Measurements from ENCODE around the gene CCDC33. TPM values are rescaled to one million over a fixed set of nuclear protein-coding genes. Genes with fewer than 3 reads are reported as not detected.

CCDC33 gene
- total RNA-seq, 3 donors from 2014 or later = 0.22 TPM; not detected in 2

GRCh38 chr15:74327756-74328155 lies 91.6 kb downstream of the CCDC33 start:
- ATAC-seq = no peak
- Histone ChIP-seq H3K4me1 (ENCODE audit: low read depth) (no peaks in the 10 kb centered on the region), H3K36me3 (ENCODE audit: low read depth) (no peaks in the 10 kb centered on the region), H3K9me3 (no peaks in the 10 kb centered on the region), H3K4me3 (no peak overlapping the region)
- TF ChIP-seq CTCF (IDR thresholded peaks at IDR 0.05) = no peak
- DNase-seq = no peak
- intact Hi-C loops (cut with DNase I, micrococcal nuclease) = no loop called here

GRCh38 chr15:74328331-74329056 lies 92.4 kb downstream of the CCDC33 start:
- ATAC-seq (no peak), DNase-seq (peak in 1 of 3 donors; percentile 39)
- no peaks in the 10 kb centered on the region for H3K36me3 ChIP-seq (ENCODE audit: low read depth)
- intact Hi-C loops (cut with DNase I, micrococcal nuclease) = no loop called here
- H3K4me3 ChIP-seq = no peak overlapping the region
- TF ChIP-seq CTCF (IDR thresholded peaks at IDR 0.05) = no peak
- H3K4me1 ChIP-seq (ENCODE audit: low read depth) = no peaks in the 10 kb centered on the region
- H3K9me3 ChIP-seq = no peaks in the 10 kb centered on the region

DNA sequence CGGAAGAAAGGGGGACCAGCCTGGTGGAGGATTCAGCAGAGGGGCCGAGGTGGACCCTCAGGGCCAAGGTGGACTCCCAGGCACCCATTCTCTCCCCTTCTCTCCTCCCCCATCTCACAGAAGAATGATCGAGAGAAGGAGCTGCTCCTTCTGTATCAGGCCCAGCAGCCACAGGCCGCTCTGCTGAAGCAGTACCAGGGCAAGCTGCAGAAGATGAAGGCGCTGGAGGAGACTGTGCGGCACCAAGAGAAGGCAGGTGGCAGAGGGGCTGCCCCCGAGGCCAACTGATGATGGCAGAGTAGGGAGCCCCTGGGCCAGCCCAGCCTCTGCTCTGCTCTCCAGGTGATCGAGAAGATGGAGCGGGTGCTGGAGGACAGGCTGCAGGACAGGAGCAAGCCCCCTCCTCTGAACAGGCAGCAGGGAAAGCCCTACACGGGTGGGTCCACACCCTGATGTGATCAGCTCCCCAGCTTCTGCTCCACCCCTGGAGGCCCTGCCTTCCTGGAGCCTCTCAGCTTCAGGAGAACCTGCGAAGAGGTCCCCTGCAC lies 94.8 kb downstream of the CCDC33 start:
- no peak for ATAC-seq
- DNase-seq = no peak
- Histone ChIP-seq H3K4me1 (ENCODE audit: low read depth) (no peaks in the 10 kb centered on the region), H3K9me3 (no peaks in the 10 kb centered on the region), H3K36me3 (ENCODE audit: low read depth) (no peaks in the 10 kb centered on the region), H3K4me3 (no peak overlapping the region)
- TF ChIP-seq CTCF (IDR thresholded peaks at IDR 0.05) = no peak
- intact Hi-C loops (cut with DNase I, micrococcal nuclease) = no loop called here

DNA sequence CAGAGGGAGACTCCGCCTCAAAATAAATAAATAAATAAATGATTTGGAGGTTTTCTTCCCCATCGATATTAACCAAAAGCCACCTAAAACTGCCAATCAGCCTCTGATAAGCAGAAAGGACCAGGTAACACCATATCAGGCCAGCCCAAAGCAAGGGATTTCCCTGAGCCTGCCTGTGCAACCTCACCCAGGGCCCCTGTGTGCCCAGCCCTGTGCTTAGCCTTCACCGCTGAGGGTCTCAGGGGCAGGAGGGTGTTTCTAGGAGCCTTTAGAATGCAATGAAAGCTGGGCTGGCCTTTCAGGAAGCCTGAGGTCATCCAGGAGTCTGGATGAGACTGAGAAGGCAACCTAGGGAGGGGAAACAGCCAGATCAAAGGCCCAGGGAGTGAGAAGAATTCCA lies 95.9 kb downstream of the CCDC33 start:
- intact Hi-C loops (cut with DNase I, micrococcal nuclease) = no loop called here
- H3K9me3 ChIP-seq = no peaks in the 10 kb centered on the region
- no peak for ATAC-seq
- no peak overlapping the region for H3K4me3 ChIP-seq
- no peak for TF ChIP-seq CTCF (IDR thresholded peaks at IDR 0.05)
- no peaks in the 10 kb centered on the region for H3K36me3 ChIP-seq (ENCODE audit: low read depth)
- no peaks in the 10 kb centered on the region for H3K4me1 ChIP-seq (ENCODE audit: low read depth)
- no peak for DNase-seq

- no peaks in the 10 kb centered on the region for H3K36me3 ChIP-seq (ENCODE audit: low read depth)
- intact Hi-C loops (cut with DNase I, micrococcal nuclease) = no loop called here
- DNase-seq (no peak), ATAC-seq (no peak)
- H3K9me3 ChIP-seq = no peaks in the 10 kb centered on the region
- no peak for TF ChIP-seq CTCF (IDR thresholded peaks at IDR 0.05)
- H3K4me1 ChIP-seq (ENCODE audit: low read depth) = no peaks in the 10 kb centered on the region
- no peak overlapping the region for H3K4me3 ChIP-seq
Measured at GRCh38 chr15:74332611-74333010, 96.5 kb downstream of the CCDC33 start.
